SK-N-MC (cell line): ENCODE measurements around the gene RASEF.

ENCODE experiments used
- DNase-seq: peaks from one replicate; pipeline ENCODE4 v3.0.0-alpha.2; 2011; ENCODE audit warnings: low read depth, low spot score
- H3K27ac ChIP-seq: fragments of 200-600 bp; sonication (generic); 2 replicates; pipeline ENCODE4 v1.5.1; 2016; ENCODE audit warnings: mixed run types
- H3K36me3 ChIP-seq: fragments of 200-600 bp; sonication (generic); 2 replicates; pipeline ENCODE4 v1.6.1; 2017; ENCODE audit warnings: antibody characterized with exemption, low read length, mixed read lengths; ENCODE audit not compliant: insufficient read depth
- H3K4me3 ChIP-seq: fragments of 200-600 bp; sonication (generic); 2 replicates; pipeline ENCODE4 v1.5.1; 2016
- H3K9ac ChIP-seq: fragments of 200-600 bp; sonication (generic); 2 replicates; pipeline ENCODE4 v1.8.0; 2017; ENCODE audit warnings: mixed run types, mixed read lengths; ENCODE audit not compliant: insufficient read length
- H3K9me3 ChIP-seq: fragments of 200-600 bp; sonication (generic); 2 replicates; pipeline ENCODE4 v1.6.1; 2017; ENCODE audit warnings: low read depth, mild to moderate bottlenecking, antibody characterized with exemption, low read length, moderate library complexity, mixed read lengths
- EZH2 ChIP-seq: fragments of 200-600 bp; sonication (generic); IDR thresholded peaks from one replicate; pipeline ENCODE4 v1.6.1; 2017; ENCODE audit warnings: antibody characterized with exemption
- FOXP2 ChIP-seq: optimal IDR thresholded peaks from 2 replicates; pipeline ENCODE3; 2011; ENCODE audit warnings: mild to moderate bottlenecking, moderate library complexity; ENCODE audit not compliant: insufficient read depth; ENCODE audit errors: extremely low read length, control extremely low read depth
- POLR2AphosphoS5 ChIP-seq: IDR thresholded peaks from 2 replicates; pipeline ENCODE4 v1.6.1; 2012; ENCODE audit warnings: mild to moderate bottlenecking, low read depth, low read length, borderline replicate concordance

Gene RASEF

DNA sequence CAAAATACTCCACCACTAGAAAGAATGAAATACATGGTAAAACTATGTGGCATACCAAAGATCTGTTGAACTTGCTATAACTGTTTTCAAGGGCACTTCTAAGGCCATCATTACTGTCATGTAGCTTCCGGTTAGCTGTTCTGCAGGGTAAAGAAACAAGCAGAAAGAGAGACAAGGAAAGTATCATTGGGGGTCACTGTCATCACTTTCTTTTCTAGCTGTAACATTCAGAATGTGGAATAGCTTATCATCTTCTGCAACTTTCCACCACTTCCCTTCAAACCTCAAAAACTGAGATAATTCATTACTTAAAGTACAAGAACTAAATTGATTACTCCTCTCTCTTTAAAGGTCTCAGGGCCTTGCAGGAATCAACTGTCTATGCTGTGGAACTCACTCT, 57.6 kb downstream of the RASEF start:
- Histone ChIP-seq H3K9ac (no peak overlapping the region), H3K9me3 (no peaks in the 10 kb centered on the region), H3K27ac (no peak overlapping the region), H3K4me3 (no peak overlapping the region), H3K36me3 (no peaks in the 10 kb centered on the region)
- no peak for DNase-seq
- TF ChIP-seq EZH2 (no peak), POLR2AphosphoS5 (no peak), FOXP2 (no peak)

DNA sequence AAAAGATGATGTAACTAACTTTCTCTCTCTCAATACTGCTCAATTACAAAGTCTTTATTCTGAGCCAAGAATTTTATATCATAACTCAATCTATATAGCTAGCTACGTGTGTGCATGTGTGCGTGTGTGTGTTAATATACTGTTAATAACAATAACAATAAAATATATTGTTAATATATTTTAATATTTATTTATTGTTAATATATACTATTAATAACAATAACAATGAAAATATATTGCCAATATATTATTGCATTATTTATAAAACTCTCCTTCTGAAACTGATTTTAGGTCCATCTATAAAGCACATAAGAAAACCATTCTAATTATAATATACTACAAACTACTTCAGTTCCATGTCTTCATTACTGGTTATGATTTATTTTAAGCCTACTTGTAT, 60.6 kb downstream of the RASEF start:
- no peak overlapping the region for H3K4me3 ChIP-seq
- no peak for TF ChIP-seq POLR2AphosphoS5
- TF ChIP-seq EZH2 = no peak
- TF ChIP-seq FOXP2 = no peak
- DNase-seq = no peak
- no peaks in the 10 kb centered on the region for H3K9me3 ChIP-seq
- no peak overlapping the region for H3K27ac ChIP-seq
- no peaks in the 10 kb centered on the region for H3K36me3 ChIP-seq
- no peak overlapping the region for H3K9ac ChIP-seq

DNA sequence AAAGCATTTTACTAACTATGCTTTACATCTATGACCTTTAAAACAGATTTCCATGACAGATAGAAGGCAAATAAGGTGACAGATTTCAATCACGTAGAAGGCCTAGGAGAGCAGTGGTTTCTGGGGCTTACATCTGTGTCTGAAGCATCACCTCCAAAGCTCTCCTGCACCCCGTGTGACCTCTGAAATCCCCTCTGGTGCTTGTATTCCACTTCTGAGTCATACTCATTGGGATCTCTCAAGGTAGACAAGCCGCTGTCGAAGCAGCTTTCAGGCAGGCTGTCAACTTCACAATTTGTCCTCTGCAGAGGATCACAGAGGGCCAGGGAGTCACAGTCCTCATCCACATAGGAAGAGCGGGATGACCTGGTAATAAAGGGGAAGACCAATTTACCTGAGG, 62.2 kb downstream of the RASEF start:
- no peak overlapping the region for H3K4me3 ChIP-seq

DNA sequence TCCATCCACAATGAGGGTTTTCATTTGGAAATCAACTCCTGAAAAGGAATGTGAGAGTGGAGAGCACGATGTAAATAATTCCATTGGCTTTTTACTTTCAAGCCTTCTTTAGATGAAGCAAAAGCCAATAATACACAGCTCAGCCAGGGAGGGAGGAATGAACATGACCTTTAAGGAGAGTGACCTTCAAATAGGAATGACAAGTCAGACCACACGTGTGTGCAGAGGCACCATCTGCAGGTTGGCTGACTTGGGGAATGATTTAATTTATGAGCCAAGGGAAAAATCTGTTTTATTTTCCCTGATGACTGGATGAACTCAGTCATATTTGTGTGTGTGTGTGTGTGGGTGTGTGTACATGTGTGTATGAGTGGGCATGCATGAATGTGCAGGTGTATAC, 64.5 kb downstream of the RASEF start:
- H3K9ac ChIP-seq = no peak overlapping the region
- H3K27ac ChIP-seq = no peak overlapping the region
- H3K4me3 ChIP-seq = no peak overlapping the region

More for the DNA sequence above, 62.2 kb downstream of the RASEF start:
- no peaks in the 10 kb centered on the region for H3K36me3 ChIP-seq
- H3K9ac ChIP-seq = no peak overlapping the region
- no peak for TF ChIP-seq EZH2
- no peak for TF ChIP-seq FOXP2
- TF ChIP-seq POLR2AphosphoS5 = no peak
- no peaks in the 10 kb centered on the region for H3K9me3 ChIP-seq
- DNase-seq = no peak
- H3K27ac ChIP-seq = no peak overlapping the region

DNA sequence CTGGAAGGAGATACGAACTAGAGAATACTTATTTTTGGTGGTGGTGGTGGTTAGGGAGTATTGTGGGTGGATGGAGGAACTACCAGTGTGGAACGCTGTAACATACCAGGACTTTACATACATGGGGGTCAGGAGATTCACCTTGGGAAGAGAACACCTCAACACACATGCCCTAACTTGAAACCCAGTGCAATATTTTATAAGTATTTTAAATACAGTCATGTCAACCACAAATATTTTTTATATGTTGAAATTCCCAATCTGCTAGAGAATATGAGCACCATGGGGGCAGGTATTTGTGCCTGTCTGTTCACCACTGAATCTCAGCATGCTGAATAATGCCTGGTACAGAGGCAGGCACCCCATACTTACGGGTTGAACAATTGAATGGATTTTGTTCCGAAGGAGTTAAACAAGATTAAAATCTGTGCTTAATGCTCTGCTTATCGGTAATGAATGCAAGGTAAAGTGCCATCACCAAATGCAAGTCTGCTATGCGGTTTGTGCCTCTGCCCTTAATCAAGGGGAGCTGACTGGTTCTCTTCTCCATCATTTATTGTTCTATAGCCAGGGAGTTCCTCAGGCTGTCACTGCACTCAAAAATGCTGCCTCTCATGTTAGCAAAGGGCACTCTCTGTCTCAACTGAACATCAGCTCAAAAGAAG, 65.3 kb downstream of the RASEF start:
- H3K9me3 ChIP-seq = no peaks in the 10 kb centered on the region
- no peak overlapping the region for H3K9ac ChIP-seq
- no peak for DNase-seq
- H3K4me3 ChIP-seq = no peak overlapping the region
- H3K27ac ChIP-seq = no peak overlapping the region
- no peaks in the 10 kb centered on the region for H3K36me3 ChIP-seq
- TF ChIP-seq FOXP2 = no peak
- TF ChIP-seq EZH2 = no peak
- TF ChIP-seq POLR2AphosphoS5 = no peak

More for the DNA sequence above, 64.5 kb downstream of the RASEF start:
- H3K9me3 ChIP-seq = no peaks in the 10 kb centered on the region
- DNase-seq = no peak
- TF ChIP-seq FOXP2 (no peak), POLR2AphosphoS5 (no peak), EZH2 (no peak)
- H3K36me3 ChIP-seq = no peaks in the 10 kb centered on the region

DNA sequence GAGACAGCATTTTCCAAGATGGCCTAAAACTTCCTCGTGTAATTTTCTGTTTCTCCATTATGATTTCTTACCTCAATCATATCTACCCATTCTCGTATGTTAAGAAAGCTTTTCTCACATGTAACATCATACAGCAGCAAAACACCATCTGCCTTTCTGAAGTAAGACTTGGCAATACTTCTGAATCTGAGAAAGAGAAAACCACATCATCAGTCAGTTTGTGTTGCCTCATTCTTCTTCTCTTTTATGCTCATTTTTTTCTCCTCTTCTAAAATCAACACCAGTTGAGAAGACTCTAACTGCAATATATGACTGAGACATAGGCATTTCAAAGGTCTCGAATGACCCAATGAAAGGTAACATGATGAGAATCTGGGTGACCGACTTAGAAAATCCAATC, 66.0 kb downstream of the RASEF start:
- Histone ChIP-seq H3K27ac (no peak overlapping the region), H3K9me3 (no peaks in the 10 kb centered on the region), H3K36me3 (no peaks in the 10 kb centered on the region), H3K4me3 (no peak overlapping the region), H3K9ac (no peak overlapping the region)
- no peak for DNase-seq
- TF ChIP-seq EZH2 = no peak
- TF ChIP-seq POLR2AphosphoS5 = no peak
- no peak for TF ChIP-seq FOXP2

DNA sequence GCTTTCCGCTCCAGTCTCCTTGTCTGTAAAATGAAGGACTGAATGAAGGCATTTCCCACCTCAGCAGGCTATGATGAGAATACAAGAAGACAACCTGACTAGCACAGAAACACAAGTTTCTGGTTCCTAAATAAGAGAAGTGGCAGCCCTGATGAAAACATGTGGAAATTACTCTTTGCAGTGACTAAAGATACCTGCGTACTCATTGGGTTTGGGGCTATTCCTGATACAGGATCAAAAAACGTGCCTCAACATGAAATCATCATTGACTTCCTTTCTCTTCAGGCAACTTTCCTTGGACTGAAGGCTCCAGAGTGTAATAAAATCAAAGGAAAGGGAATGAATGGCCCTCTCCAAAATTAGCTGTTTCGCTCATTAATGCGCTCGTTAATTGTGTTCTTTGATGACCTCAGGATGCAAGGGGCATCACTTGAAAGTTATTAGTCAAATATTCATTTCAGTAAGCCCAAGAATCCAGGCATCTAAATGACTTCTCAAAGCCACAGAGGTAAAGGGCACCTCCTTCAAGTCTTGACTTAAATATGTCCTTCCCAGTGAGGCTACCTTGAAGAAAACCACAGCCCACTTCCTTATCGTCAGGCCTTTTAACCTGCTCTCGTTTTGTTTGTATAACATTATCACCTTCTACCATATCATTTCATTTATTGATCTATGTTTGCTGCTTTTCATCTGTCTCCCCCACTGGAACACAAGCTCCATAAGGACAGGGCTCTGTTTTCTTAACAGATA, 68.9 kb downstream of the RASEF start:
- H3K9ac ChIP-seq = no peak overlapping the region
- H3K36me3 ChIP-seq = no peaks in the 10 kb centered on the region
- no peak for TF ChIP-seq FOXP2
- TF ChIP-seq EZH2 = no peak
- TF ChIP-seq POLR2AphosphoS5 = no peak
- no peak overlapping the region for H3K27ac ChIP-seq
- no peak for DNase-seq
- no peak overlapping the region for H3K4me3 ChIP-seq
- no peaks in the 10 kb centered on the region for H3K9me3 ChIP-seq

DNA sequence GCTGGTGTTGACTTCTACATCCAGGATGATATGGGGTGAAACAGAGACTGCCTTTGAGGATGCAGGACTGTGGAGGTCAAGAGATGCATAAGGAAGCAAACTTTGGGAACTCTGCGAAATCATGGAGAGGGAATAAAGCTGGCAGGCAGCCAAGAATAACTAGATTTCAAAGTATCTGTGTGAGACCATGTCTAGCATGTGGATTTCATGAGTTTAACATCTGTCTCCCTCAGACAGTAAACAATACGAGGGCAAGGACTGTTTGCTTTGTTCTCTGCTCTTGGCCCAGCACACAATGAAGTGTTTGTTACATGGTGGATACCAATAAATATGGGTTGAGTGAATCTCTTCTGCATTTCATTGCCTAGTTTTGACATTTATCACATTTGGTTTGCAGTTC, 71.3 kb downstream of the RASEF start:
- TF ChIP-seq POLR2AphosphoS5 (no peak), FOXP2 (no peak), EZH2 (no peak)

DNA sequence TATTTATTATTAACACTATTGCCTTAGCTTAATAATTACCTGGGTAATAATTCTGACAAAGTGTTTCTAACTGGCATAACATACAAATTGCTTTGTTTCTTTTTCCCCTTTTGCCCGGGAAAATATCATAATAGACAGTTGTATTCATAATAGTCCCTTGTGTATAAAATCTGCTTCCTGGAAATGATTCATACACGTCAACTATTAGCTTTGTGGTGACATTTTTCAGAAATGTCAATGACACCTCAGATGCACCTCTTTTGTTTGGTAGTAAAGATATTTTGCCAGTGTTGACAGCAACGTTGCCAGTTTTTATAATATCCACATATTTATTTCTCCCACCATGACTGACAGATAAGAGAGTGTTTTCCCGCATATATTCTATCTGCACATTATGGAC, 73.0 kb downstream of the RASEF start:
- no peak overlapping the region for H3K27ac ChIP-seq
- H3K4me3 ChIP-seq = no peak overlapping the region
- no peaks in the 10 kb centered on the region for H3K9me3 ChIP-seq
- DNase-seq = no peak
- H3K36me3 ChIP-seq = no peaks in the 10 kb centered on the region
- no peak overlapping the region for H3K9ac ChIP-seq
- TF ChIP-seq POLR2AphosphoS5 (no peak), FOXP2 (no peak), EZH2 (no peak)

More for the DNA sequence above, 71.3 kb downstream of the RASEF start:
- no peaks in the 10 kb centered on the region for H3K9me3 ChIP-seq
- H3K36me3 ChIP-seq = no peaks in the 10 kb centered on the region
- no peak overlapping the region for H3K9ac ChIP-seq
- H3K27ac ChIP-seq = no peak overlapping the region
- H3K4me3 ChIP-seq = no peak overlapping the region
- no peak for DNase-seq
